ENCODE data around the gene SLF1. TPM values are rescaled to one million over a fixed set of nuclear protein-coding genes. Genes with fewer than 3 reads are reported as not detected.

Gene SLF1
- total RNA-seq, 6 experiments from 2014 or later, result 3.3 to 6.6 (median 5.0) TPM

- no peak overlapping the region for H3K27ac Mint-ChIP-seq
- no peak for DNase-seq
- peaks cover 54% of the 10 kb centered on the region for H3K4me1 Mint-ChIP-seq (ENCODE audit: low read depth)
- peak overlapping the region; percentile 93; the same call in 1 of the 2 replicates for H3K4me3 Mint-ChIP-seq
- no peaks in the 10 kb centered on the region for H3K9me3 Mint-ChIP-seq
- no peaks in the 10 kb centered on the region; the same call in 1 of the 2 replicates for H3K27me3 Mint-ChIP-seq (ENCODE audit: insufficient read depth)
- TF ChIP-seq CTCF (IDR thresholded peaks at IDR 0.05), result no peak
- H3K36me3 Mint-ChIP-seq (ENCODE audit: low read depth), result no peaks in the 10 kb centered on the region
These were observed 1.8 kb downstream of the SLF1 start for GRCh38 chr5:94620256-94620655.

- H3K9me3 Mint-ChIP-seq, result no peaks in the 10 kb centered on the region
- no peak for TF ChIP-seq CTCF (IDR thresholded peaks at IDR 0.05)
- H3K27ac Mint-ChIP-seq, result no peak overlapping the region
- peaks cover 53% of the 10 kb centered on the region for H3K4me1 Mint-ChIP-seq (ENCODE audit: low read depth)
- DNase-seq, result no peak
- no peaks in the 10 kb centered on the region; the same call in 1 of the 2 replicates for H3K27me3 Mint-ChIP-seq (ENCODE audit: insufficient read depth)
- H3K36me3 Mint-ChIP-seq (ENCODE audit: low read depth), result no peaks in the 10 kb centered on the region
- H3K4me3 Mint-ChIP-seq, result no peak overlapping the region; the same call in 1 of the 2 replicates
These were observed 3.3 kb downstream of the SLF1 start for GRCh38 chr5:94621763-94622162.

GRCh38 chr5:94623011-94623410, 4.5 kb downstream of the SLF1 start:
- no peak for DNase-seq
- TF ChIP-seq CTCF (IDR thresholded peaks at IDR 0.05), result no peak
- Mint-ChIP-seq H3K4me1 (ENCODE audit: low read depth) (peaks cover 47% of the 10 kb centered on the region), H3K27ac (peak overlapping the region; percentile 54), H3K27me3 (ENCODE audit: insufficient read depth) (no peaks in the 10 kb centered on the region; the same call in 1 of the 2 replicates), H3K4me3 (no peak overlapping the region), H3K9me3 (no peaks in the 10 kb centered on the region), H3K36me3 (ENCODE audit: low read depth) (no peaks in the 10 kb centered on the region)

- Mint-ChIP-seq H3K4me3 (no peak overlapping the region), H3K9me3 (no peaks in the 10 kb centered on the region), H3K36me3 (ENCODE audit: low read depth) (peaks cover 1% of the 10 kb centered on the region; the same call in 1 of the 2 replicates), H3K27ac (no peak overlapping the region), H3K4me1 (ENCODE audit: low read depth) (peaks cover 47% of the 10 kb centered on the region), H3K27me3 (ENCODE audit: insufficient read depth) (no peaks in the 10 kb centered on the region)
- DNase-seq, result no peak
- no peak for TF ChIP-seq CTCF (IDR thresholded peaks at IDR 0.05)
These were observed 5.4 kb downstream of the SLF1 start for GRCh38 chr5:94623877-94624276.

- H3K27ac Mint-ChIP-seq, result no peak overlapping the region
- no peak overlapping the region for H3K4me3 Mint-ChIP-seq
- H3K9me3 Mint-ChIP-seq, result no peaks in the 10 kb centered on the region
- H3K4me1 Mint-ChIP-seq (ENCODE audit: low read depth), result peaks cover 22% of the 10 kb centered on the region
- no peaks in the 10 kb centered on the region for H3K27me3 Mint-ChIP-seq (ENCODE audit: insufficient read depth)
- DNase-seq, result no peak
- peaks cover 27% of the 10 kb centered on the region for H3K36me3 Mint-ChIP-seq (ENCODE audit: low read depth)
- no peak for TF ChIP-seq CTCF (IDR thresholded peaks at IDR 0.05)
These were observed 8.7 kb downstream of the SLF1 start for GRCh38 chr5:94627191-94627590.

- no peak for DNase-seq
- Mint-ChIP-seq H3K9me3 (no peaks in the 10 kb centered on the region), H3K4me1 (ENCODE audit: low read depth) (no peaks in the 10 kb centered on the region), H3K27me3 (ENCODE audit: insufficient read depth) (no peaks in the 10 kb centered on the region), H3K36me3 (ENCODE audit: low read depth) (peaks cover 59% of the 10 kb centered on the region), H3K27ac (no peak overlapping the region), H3K4me3 (no peak overlapping the region)
- no peak for TF ChIP-seq CTCF (IDR thresholded peaks at IDR 0.05)
These were observed 13.6 kb downstream of the SLF1 start for GRCh38 chr5:94632024-94632423.
